ENCODE results near the gene CHD6. TPM values are rescaled to one million over a fixed set of nuclear protein-coding genes. Genes with fewer than 3 reads are reported as not detected.

The CHD6 gene
- total RNA-seq, 1 experiment from 2014 or later: 8.5 TPM

DNA sequence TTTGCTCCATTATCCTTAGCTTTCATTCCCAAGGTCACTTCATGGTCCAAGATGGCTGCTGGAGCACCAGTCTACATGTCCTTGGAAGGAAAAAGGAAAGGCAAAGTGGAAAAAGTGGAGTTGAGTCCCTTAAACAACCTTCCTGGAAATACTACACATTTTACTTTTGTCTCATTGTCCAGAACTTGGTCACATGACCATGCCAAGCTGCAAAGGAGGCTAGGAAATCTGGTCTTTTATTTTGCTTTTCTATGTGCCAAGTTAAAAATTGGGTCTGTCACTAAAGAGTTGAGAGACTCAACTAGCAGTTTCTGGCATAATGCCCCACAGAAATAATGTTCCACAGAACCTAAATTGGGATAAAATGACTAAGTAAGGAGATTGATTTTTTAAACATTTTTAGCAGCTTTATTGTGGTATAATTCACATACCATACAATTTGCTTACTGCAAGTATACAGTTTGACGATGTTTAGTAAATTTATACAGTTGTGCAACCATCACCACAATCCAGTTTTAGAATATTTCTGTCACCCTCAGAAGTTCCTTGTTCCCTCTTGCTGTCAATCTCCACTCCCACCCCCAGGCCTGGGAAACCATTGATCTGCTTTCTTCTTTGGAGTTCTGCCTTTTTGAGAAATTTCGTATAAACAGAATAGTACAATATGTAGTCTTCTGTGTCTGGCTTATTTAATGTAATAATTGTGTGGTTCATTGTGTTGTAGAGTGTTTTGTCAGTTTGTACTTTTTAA is 5.6 kb upstream of the CHD6 start:
- DNase-seq (ENCODE audit: low spot score): no peak

DNA sequence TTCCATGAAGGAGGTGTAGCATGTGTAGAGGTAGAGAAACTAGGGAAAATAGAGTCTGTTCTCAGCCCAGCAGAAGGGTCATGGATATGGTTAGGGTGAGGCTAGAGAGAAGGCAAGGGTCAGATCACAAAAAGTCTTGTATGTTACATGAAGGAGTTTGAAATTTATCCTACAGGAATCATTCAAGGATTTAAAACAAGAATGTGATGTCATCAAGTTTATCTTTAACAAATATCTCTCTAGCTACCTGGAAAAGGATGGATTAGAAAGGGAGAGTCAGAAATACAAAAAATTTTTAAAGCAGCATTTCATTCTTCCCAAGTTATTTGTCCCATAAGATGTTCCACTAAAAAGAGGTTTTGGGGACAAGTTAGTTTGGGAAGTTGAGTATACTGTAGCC is 4.4 kb upstream of the CHD6 start:
- DNase-seq (ENCODE audit: low spot score): no peak

DNA sequence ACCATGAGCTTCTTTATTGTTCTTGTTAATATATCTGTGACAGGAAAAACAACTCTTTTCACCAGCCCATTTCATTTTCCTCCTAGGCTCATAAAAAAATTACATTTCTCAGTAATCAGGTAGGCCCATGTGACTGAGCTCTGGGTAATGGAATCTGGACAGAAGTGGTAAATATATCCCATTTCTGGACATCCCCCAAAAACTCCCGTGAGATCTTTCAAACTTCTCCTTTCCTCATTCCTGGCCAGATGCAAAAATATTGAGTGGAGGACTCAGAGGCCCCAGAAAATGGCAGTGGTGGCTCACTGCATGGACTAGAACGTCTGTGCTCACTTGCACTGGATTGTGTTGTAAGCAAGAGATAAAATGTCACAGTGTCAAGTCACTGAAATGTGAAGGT is 3.8 kb upstream of the CHD6 start:
- no peak for DNase-seq (ENCODE audit: low spot score)

DNA sequence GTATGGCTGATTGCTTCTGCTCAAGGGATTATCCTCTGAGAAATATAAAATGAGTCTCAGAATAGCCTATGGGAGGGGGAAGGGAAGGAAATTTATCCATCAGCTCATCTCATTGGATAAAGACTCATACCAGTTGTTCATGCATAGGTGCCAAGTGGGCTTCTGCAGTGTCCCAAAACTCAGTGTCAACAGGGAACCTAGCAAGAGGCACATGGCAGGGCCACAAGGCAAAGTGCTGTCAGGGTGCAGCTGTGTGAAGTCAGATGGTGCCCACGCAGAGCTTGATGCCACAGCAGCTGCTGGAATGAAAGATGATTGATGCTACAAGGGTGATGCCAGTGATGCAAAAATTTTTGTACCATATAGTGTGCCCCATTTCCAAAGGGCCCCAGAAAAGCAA is 3.2 kb upstream of the CHD6 start:
- no peak for DNase-seq (ENCODE audit: low spot score)

DNA sequence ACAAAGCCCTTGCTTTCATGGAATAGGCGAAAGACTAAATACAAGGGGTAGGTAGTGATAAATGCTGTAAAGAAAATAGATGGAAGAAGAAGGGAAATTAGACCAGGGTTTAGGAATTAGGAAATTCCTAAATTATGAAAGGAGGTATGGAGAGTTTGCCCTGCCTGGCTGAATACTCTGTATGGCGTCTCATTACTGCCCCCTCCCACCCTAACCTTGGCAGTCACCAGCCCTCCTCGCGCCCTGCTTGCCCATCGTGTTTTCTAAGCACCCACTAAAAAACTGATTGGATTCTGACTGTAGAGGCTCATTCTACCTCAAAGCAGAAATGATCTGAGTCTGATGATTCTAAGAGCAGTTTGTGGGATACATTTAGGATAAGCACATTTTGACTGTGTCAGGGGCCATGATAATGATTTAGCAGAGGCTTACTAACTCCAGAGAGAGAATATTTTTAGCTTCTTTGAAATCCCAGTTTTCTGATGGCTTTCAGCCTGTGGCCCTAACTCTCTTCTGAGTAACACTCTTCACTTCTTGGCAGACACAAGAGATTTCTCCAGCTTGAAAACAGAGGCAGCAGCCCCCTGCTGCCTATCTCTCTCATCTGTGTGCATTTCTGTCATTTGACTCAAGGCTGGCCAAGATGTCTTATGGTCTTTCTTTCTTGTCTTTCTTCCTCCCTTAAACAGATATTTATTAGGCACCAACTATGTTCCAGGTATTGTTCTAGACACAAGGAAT is 1.4 kb upstream of the CHD6 start:
- no peak for DNase-seq (ENCODE audit: low spot score)

DNA sequence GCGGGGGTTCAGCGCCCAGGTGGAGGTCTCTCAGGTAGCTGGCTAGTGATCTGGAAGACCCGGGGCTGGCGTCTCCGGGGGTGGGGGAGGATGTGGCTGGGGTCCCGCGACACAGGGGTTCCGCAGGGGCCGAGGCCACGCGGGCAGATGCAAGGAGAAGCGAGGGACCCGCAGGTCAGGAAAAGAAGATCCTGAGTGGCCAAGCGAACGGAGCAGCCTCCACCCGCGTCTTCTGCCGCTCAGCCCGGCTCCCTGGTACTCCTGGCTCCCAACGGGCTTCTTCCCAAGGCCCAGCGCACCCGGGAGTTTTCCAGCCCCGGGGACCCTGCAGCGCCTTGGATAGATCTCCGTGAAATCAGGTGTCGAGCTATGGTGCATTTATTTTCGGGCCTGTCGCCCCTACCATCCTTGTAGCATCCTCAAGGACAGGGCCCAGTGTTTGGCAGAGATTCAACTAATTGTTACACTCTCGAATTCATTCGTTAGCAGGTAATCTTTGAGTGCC is 682 bp upstream of the CHD6 start:
- no peak for DNase-seq (ENCODE audit: low spot score)

DNA sequence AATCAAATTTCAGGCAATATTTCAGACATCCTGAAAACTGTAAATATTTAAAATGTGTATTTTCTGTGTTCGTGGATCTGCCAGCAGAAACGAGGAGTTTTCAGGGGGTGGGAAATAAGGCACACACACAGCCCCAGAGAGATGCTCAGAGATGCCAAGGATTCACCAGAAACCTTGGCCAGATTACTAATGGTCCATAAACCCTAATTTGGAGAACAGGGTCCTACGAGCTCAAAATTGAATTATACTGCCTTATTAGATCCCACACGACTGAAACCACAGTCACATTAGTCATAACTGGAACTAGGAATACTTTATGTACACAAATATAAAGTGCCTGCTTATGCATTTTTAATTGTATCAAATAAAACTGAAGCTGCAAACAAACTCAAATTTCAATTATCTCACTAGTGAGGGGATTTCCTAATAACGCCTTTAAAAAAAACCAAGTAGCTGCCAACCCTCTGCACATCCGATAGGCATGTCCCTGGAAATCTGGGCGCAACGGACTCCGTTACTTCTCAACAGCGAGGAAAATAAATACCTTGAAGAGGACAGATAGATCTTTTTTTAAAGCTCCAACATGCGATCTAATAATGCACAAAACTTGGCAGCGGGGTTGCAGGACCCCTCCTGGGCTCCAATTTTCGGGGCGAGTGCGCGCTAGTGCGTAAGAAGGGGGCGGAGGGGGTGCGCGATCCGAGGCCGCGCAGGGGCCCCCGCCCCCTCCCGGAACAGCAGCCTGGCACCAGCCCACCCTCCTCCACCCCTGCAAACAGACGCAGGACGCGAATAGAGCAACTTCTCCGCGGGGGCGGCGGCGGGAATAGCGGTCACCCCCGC is 897 bp downstream of the CHD6 start:
- no peak for DNase-seq (ENCODE audit: low spot score)

DNA sequence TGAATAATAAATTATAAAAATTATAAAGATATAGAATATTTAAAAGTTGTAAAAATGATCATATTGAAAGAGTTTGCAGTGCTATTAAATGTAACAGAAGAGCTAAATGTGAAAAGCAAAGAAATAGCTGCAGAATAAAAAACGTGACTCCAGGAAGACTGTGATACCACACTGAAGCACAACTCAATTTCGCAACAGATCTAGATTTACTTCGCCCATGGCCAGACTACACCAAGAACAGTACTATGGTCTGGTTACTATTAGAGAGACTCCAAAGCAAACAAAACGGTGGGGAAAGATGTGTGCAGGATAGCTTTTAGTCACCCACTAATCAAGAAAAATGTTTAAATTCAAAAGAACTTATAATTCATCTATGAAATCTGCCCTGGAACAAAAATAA is 1.9 kb downstream of the CHD6 start:
- no peak for DNase-seq (ENCODE audit: low spot score)

DNA sequence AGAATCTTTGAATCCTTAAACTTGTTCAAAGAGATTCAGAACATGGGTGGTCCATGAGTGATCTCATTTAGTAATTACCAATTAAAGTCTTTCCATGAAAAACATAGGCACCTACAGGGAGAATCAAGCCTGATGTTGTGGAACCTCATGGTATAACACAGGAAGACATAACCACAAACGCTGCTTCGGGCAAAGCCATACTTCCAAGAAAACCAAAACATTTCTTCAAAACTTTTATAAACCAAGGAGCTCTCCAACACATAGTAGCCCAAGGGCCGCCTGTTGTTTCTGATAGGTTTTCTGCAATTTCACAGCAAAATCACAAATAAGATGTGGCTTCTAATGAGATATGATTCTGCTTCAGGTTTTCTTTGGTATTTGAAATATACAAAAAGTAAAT is 2.5 kb downstream of the CHD6 start:
- no peak for DNase-seq (ENCODE audit: low spot score)

DNA sequence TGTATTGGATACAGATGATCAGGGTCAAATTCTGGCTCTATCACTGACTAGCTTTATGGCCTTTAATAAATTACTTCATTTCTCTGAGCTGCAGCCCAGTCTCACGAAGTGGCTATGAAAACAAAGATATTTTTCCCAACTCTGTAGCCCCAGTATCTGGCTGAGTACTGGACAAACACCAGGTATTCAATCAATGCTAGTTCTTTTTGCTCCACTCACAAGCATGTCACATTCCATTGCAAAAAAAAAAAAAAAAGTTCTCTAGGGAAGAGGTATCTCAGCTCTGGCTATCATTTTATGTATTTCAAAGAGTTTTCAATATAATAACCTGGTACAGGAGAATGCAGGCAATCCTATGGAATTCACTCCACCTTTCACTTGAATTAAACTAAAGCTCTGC is 3.1 kb downstream of the CHD6 start:
- no peak for DNase-seq (ENCODE audit: low spot score)

DNA sequence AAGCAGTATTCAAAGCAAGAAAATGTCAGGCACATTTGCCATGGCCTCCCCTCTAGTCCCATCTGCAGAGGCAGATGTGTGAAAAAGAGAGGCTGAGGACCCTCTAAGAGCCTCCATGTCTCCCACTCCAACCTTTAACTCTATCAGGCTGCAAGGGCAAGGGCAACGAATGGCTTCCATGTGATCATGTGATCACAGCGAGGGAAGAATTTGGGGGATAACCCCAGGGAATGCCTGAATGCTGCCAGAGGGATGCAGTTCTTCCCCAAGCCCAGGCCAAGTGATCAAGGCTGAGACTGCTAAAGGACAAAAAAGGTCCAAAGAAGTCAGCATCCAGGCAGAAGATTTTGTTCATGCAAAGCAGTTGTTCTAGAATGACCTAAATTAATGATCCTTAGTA is 4.9 kb downstream of the CHD6 start:
- no peak for DNase-seq (ENCODE audit: low spot score)

DNA sequence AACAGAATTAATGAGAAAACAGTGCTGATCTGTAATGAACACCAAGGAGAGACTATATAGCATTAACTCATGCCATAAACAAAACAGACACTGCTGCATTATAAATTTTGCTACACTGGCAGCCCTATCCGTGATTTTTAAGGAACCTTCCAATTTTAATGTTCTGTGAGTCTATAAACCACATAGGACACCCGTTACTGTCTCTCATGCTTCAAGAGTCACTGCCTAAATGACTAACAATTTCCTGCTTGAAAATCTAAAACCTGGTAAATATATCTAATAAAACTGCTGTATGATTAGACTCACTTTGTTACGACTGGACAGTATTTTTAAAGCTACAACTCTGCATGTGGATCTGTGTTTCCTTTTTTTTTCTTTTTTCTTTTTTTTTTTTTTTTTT is 8.7 kb downstream of the CHD6 start:
- no peak for DNase-seq (ENCODE audit: low spot score)

DNA sequence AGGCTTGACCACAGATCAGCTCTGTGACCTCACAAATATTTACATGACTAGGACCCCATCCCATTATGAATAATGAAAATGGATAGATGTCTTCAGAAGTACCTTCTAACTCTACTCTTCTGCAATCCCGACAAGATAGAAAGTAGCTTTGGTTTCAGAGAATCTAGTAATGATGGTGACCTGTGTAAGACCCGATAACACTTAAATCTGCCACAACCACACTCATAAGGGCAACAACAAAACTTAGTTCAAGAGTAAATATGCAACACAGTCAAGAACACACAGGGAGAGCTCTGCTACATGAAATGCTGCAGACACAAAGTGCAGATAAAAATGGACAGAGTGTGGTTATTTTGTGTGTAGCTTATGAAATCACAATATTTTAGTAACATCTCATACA is 9.6 kb downstream of the CHD6 start:
- no peak for DNase-seq (ENCODE audit: low spot score)

DNA sequence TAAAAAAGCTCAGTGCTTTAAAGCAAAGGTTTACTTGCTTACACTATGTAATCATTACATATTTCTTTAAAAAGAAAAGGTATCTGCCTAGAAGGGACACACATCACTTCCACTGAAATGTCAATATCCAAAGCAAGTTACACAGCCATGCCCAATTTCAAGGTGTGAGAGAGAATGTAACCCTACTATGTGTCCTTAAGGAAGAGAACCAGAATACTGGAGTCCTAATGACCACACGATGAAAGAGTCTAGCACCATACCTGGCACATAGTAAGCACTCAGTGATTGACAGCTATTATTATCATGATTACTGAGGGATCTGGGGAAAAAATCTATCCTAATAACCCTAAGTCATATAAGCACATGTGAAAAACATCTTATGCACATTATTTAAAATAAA is 10.4 kb downstream of the CHD6 start:
- DNase-seq (ENCODE audit: low spot score): no peak

DNA sequence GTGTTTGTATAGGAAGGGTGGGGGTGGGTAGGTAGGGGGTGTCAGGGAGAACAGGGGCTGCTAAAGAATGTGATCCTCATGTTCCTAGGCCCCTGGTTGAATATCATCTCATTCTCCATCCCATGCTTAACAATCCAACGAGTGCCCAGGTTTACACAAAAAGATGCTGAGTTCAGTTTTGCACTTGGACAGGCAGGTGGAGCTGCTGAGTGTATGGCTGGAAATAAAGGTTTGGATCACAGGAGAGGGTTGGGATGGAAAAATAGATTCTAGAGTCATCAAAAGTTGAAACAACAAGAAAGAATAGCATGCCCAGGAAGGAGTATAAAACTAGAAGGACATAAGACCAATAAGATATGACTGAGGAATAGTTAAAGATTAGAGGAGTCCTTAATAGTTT is 14.2 kb downstream of the CHD6 start:
- no peak for DNase-seq (ENCODE audit: low spot score)

DNA sequence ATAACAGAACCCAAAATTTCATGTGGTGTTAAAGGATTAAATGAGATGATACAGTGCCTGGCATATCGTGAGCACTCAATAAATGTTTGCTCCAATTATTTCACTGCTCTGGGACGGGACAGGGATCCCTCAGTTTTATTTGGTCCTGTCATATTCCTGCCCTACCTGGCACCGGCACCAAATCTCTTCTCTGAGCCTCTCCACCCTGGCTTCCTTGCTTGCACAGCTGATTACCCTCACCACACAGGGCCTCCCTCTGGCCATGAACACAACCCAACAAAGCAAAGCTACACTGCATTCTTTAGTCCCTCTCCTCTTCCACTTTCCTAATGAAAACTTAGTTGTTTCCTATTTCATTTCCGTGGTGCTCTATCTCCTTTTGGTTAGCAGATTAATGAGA is 16.4 kb downstream of the CHD6 start:
- DNase-seq (ENCODE audit: low spot score): no peak

DNA sequence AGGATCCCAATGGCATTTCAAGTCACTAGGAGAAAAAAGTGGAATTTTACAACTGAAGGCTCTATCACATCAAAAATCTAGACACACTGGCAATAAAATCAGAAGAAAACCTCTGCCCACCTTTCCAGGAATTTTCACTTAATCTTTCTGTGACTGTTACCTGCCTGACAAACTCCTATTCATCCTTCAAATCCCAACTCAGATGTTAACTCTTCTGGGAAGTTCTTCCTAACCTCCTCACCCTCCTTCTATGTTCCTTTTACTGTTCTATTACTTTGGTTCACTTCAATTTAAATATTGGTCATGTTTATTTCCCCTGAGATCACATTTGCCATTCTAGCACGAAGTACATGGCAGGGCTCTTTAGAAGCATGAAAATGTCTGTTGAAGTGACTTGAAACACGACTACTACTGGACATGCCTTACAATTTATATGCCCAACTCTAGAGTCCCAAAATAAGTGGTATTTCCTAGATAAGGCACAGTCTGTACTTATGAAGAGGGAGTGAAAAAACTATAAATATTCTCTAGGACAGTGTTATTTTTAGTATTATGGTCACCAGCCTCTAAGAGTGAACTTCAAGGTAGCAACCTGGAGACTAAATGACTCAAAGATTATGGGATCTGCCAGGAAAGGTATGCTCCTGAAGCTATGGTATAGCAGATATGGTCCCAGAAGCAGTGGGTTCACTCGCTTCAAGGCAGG is 17.1 kb downstream of the CHD6 start:
- no peak for DNase-seq (ENCODE audit: low spot score)

DNA sequence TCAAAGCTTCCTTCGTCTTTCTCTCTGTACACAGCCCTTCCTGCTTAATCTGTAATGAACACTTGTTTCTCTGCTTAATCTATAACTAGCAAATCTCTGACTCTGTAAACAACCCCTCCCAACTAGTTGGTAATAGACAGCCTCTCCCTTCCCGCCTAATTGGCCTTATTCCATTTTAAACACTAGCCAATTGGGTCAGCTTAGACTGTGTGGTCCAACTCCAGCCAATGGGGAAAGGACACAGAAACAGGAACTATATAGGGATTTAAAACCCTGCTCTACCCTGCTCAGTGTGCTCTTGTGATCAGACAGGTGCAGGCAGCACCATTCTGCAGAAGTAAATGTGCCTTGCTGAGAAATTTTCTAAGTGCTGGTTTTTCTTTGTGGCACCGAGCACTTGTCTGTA is 18.5 kb downstream of the CHD6 start:
- DNase-seq (ENCODE audit: low spot score): no peak

DNA sequence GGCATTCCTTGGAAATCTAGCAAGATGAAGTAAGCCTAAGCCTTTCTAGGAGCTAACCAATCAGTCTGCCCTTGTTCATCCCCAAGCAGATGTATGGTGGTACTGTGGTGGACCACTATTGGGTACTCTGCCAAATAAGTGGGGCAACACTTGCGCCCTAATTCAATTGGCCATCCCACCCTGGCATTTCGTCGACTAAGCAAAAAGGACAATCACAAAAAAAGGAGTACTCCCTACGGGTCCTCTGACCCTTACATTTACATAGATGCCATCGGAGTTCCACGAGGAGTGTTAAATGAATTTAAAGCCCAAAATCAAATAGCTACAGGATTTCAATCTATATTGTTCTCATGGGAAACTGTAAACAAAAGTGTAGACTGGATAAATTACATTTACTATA is 19.5 kb downstream of the CHD6 start:
- DNase-seq (ENCODE audit: low spot score): no peak

DNA sequence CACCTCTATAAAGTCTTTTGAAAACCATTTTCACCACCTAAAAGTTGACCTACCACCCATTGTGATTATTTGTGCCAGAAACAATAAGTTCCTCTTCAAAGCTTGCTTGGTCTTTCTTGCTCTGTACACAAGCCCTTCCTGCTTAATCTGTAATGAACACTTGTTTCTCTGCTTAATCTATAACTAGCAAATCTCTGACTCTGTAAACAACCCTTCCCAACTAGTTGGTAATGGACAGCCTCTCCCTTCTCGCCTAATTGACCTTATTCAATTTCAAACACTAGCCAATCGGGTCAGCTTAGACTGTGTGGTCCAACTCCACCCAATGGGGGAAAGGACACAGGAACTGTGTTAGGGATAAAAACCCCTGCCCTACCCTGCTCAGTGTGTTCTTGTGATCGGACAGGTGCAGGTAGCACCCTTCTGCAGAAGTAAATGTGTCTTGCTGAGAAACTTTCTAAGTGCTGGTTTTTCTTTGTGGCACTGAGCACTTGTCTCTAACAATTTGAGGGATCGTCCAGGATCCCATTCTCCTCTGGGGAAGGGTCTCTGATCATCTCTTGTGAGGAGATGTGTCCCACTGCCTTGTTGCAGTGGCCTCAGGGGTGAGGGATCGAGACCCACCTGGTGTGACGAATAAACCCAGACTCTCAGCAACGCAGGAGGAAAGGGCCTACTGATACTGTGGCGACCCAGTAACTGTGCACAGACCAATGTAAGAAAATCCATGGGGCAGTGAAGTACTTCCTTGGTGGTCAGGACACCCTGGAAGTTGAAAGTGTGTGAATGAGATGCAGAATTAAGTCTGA is 23.5 kb downstream of the CHD6 start:
- no peak for DNase-seq (ENCODE audit: low spot score)
